Nucleus accumbens (tissue), 56 donors: ENCODE measurements around the gene RNASEH2C.
"Not testable (repeated sequence)": the region's sequence is repeated elsewhere in the genome, so short reads cannot be mapped to it uniquely, and the experiment has no call there.

Source experiments
- DNase-seq, 56 donors: peaks; one replicate each; lab custom pipeline; 2025; lab: John Stamatoyannopoulos, UW

The RNASEH2C gene

GRCh38 chr11:65720211-65720934 lies at the start of gene RNASEH2C:
TSS of gene RNASEH2C (minus strand) at chr11:65720798. CDS start at chr11:65720758, 40 bp downstream.
- peak; percentile 26 to 94 (median 85) for DNase-seq

DNA sequence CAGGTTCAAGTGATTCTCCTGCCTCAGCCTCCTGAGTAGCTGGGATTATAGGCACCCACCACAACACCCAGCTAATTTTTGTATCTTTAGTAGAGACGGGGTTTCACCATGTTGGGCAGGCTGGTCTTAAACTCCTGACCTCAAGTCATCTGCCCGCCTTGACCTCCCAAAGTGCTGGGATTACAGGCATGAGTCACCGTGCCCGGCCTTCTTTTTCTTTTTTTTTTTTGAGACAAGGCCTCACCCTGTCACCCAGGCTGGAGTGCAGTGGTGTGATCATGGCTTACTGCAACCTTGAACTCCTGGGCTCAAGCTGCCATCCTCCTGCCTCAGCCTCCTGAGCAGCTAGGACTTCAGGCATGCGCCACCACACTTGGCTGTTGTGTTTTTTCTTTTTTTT lies 47.2 kb upstream of the RNASEH2C start:
- not testable (repeated sequence) for DNase-seq

DNA sequence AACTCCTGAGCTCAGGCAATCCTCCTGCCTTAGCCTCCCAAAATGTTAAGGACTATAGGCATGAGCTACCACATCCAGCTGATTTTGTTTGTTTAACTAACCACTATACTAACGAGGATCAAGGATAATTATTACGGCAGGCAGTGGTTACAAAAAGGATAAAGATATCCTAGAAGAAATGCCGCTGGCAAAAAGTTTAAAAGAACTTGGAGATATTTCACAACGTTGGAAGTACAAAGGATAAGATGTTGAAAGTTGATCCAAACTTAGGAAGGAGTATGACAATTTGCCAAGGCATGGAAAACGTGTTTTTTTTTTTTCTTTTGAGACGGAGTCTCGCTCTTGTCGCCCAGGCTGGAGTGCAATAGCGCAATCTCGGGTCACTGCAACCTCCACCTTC lies 46.8 kb upstream of the RNASEH2C start:
- DNase-seq: no peak

DNA sequence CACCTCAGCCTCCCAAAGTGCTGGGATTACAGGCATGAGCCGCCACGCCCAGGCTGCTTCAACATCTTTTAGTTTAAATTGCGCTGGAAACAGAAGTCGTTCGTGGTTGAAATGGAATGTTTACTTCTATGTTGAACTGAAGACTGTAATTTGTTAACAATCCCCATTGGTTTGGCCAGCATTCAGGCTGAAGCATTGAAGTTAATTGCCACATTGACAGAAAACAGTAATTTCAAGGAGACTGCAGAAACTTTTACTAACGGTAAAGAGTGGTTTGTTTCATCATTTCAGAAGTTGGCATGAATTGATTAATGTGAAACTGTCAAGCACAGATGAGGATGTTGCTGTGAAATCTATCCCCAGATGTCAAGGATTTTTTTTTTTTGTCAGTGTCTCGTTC lies 45.9 kb upstream of the RNASEH2C start:
- DNase-seq: no peak

GRCh38 chr11:65764434-65764833 lies 43.8 kb upstream of the RNASEH2C start:
- DNase-seq: no peak

GRCh38 chr11:65762816-65763215 lies 42.2 kb upstream of the RNASEH2C start:
- DNase-seq: not testable (repeated sequence)

DNA sequence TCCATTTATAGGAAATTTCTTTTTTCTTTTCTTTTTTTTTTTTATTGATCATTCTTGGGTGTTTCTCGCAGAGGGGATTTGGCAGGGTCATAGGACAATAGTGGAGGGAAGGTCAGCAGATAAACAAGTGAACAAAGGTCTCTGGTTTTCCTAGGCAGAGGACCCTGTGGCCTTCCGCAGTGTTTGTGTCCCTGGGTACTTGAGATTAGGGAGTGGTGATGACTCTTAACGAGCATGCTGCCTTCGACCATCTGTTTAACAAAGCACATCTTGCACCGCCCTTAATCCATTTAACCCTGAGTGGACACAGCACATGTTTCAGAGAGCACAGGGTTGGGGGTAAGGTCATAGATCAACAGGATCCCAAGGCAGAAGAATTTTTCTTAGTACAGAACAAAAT lies 41.6 kb upstream of the RNASEH2C start:
- not testable (repeated sequence) for DNase-seq

GRCh38 chr11:65745049-65745448 lies 24.5 kb upstream of the RNASEH2C start:
- no peak for DNase-seq

DNA sequence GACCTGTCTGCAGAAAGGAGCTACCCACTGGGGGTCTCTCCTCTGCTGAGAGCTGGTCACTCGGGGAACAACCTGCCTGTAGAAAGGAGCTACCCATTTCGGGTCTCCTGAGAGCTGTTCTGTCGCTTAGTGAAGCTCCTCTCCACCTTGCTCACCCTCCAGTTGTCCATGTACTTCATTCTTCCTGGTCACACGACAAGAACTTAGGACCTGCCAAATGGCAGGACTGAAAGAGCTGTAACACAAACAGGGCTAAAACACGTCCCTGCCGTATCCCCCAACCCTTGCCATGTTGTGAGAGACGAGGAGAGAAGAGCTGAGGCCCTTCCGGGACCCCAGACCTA lies 24.1 kb upstream of the RNASEH2C start:
- DNase-seq: no peak

GRCh38 chr11:65744026-65744698 lies 23.6 kb upstream of the RNASEH2C start:
- DNase-seq: no peak

DNA sequence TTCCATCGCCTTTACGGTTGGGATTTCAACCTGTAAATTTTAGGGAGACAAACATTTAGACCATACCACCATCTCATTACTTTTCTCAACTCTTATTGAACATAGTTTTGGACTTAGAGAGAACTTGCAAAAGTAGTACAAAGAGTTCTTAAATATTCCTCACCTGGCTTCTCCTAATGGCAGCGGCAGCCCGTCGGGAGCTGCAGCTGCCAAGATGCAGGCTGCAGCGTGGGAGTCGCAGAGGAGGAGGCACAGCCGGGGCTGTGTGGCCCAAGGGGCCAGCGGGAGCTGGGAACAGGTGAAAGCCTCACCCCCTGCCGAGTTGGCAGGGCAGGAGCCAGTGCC lies 23.1 kb upstream of the RNASEH2C start:
- DNase-seq: no peak

DNA sequence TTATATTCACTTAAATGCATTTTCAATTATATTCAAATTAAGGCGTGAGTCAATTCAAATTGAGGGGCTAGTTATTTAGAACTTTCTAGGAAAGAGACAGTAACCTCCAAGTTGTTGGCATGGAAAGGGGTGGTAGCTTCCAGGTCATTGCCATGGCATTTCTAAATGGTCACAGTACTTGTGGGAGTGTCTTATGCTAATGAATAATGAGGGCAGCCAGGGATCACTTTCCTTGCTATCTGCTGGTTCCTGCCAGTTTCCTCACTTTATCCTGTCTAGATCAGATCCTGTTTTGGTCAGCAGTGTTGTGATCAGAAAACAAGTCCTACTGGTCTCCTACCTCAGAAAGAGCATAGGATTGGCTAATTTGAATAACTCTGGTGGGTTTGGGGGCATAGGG lies 21.8 kb upstream of the RNASEH2C start:
- DNase-seq: no peak

DNA sequence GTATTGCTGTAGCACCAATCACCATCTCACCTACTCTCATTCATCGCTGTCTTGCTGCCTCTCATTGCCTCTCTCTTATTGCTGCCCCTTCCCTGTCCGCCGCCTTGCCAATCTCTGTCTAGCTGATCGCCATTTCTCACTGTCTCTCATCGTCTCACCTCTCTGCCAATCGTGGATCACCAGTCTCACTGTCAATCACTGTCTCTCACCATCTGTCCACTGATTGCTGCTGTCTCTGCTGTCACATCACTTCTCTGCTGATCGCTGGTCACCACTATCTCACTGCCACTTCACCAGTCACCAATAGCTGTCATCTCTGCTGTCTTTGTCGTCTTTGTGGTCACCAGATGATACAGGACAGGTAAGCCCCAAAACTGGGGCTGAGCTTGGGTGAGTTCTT lies 20.6 kb upstream of the RNASEH2C start:
- no peak for DNase-seq

- DNase-seq: no peak
Observed at GRCh38 chr11:65739022-65739421, 18.4 kb upstream of the RNASEH2C start.

DNA sequence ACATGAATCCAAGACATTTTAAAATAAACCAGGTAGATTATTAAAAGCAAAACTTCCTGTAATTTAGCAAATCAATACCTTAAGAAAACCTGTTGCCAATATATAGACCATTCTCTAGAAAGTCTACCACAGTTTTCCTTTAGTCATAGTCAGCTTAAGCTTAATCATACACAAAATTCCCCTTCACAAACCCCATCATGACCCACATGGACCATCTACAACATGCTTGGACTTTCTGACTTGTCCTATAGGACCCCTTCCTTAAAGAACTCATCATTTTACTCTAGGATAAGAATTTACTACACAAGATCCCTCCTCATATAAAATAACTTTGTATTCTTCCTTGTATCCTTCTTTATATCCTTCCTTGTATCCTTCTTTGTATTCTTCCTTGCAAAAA lies 16.2 kb upstream of the RNASEH2C start:
- DNase-seq: no peak

DNA sequence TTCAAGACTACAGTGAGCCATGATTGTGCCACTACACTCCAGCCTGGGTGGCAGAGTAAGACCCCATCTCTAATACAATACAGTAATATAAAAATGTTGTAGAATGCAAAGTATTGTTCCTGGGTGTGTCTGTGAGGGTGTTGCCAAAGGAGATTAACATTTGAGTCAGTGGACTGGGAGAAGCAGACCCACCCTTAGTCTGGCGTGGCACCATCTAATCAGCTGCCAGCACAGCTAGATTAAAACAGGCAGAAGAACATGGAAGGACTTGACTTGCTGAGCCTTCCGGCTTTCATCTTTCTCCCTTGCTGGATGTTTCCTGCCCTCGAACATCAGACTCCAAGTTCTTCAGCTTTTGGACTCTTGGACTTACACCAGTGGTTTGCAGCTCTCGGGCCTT lies 14.5 kb upstream of the RNASEH2C start:
- DNase-seq: not testable (repeated sequence)

DNA sequence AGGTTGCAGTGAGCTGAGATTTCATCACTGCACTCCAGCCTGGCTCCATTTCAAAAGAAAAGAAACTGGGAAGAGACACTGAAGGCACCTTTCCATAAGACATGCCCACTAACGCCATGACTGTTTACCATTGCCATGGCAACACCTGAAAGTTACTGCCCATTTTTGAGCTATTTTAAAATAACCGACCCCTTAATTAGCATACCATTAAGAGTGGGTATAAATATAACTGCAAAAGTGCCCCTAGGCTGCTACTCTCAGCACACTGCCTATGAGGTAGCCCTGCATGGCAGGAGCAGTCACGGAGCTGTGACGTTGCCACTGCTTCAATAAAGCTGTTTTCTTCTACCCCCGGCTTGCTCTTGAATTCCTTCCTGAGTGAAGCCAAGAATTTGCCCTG lies 9.9 kb upstream of the RNASEH2C start:
- DNase-seq: no peak

GRCh38 chr11:65727865-65728264 lies 7.3 kb upstream of the RNASEH2C start:
- DNase-seq: no peak

- DNase-seq: no peak
Observed at GRCh38 chr11:65726660-65727059, 6.1 kb upstream of the RNASEH2C start.

DNA sequence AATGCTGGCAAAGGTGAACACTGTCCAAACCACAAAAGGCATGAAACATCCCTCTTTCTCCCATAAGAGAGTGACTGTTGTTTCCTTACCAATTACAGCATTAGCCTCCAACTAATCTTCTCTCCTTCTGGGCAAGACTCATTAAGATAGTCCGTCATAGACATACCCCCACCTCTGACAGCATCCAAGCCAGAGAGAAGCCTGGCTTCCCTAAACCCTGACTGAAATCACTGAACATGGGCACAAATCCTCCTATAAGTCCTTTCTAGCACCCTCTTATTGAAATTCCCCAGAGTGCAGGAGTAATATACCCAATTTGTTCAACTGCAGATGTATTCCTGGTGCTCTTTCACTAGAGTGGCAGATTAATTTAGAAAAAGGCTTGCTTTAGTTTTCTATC lies 1.7 kb upstream of the RNASEH2C start:
- no peak for DNase-seq

GRCh38 chr11:65719871-65720210 lies 757 bp downstream of the RNASEH2C start:
- peak in 1 of 56 donors; percentile 40 for DNase-seq

GRCh38 chr11:65718964-65719492 lies 1.6 kb downstream of the RNASEH2C start:
- DNase-seq: no peak
